G401.6 (cell line): ENCODE data around the gene CASP7.
"Not testable (repeated sequence)": the region's sequence is repeated elsewhere in the genome, so short reads cannot be mapped to it uniquely, and the experiment has no call there.

Source experiments
- FAIRE-seq: peaks from 2 replicates; lab custom pipeline; 2012; peaks lifted over from hg19 to GRCh38; lab: Jason Lieb, UNC

The CASP7 gene

GRCh38 chr10:113679463-113680189, at the start of gene CASP7:
CASP7 (plus strand) TSS chr10:113679912; CDS start chr10:113697494, 17,582 bp downstream.
- no peak for FAIRE-seq

- no peak for FAIRE-seq
Measured at GRCh38 chr10:113630929-113631533, 48.7 kb upstream of the CASP7 start.

- no peak for FAIRE-seq
Measured at GRCh38 chr10:113631684-113632367, 47.9 kb upstream of the CASP7 start.

GRCh38 chr10:113639966-113640365, 39.7 kb upstream of the CASP7 start:
- no peak for FAIRE-seq

- no peak for FAIRE-seq
Measured at GRCh38 chr10:113641702-113642101, 38.0 kb upstream of the CASP7 start.

- FAIRE-seq = no peak
Measured at GRCh38 chr10:113643183-113643582, 36.5 kb upstream of the CASP7 start.

- no peak for FAIRE-seq
Measured at GRCh38 chr10:113644185-113645120, 35.3 kb upstream of the CASP7 start.

- no peak for FAIRE-seq
Measured at GRCh38 chr10:113646336-113647201, 33.1 kb upstream of the CASP7 start.

GRCh38 chr10:113647812-113648211, 31.9 kb upstream of the CASP7 start:
- FAIRE-seq = no peak

DNA sequence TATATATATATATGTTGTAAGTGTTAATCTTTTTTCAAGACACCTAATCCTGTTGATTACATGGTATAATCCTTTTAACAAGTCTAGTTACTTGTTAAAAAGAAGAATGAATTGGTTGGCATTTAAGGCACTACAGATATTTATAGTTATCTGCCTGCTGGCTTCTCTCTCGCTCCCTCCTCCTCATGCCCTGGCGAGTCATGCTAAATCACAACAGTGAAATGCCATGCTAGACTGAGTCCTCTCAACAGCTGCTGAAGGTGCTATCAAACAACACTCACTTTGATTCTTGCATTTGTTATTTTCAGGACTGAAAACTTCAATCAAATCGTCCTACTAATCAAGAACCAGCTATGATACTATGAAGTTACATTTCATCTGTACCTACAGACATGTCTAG, 31.2 kb upstream of the CASP7 start:
- FAIRE-seq = no peak

GRCh38 chr10:113650172-113650571, 29.5 kb upstream of the CASP7 start:
- FAIRE-seq = no peak

DNA sequence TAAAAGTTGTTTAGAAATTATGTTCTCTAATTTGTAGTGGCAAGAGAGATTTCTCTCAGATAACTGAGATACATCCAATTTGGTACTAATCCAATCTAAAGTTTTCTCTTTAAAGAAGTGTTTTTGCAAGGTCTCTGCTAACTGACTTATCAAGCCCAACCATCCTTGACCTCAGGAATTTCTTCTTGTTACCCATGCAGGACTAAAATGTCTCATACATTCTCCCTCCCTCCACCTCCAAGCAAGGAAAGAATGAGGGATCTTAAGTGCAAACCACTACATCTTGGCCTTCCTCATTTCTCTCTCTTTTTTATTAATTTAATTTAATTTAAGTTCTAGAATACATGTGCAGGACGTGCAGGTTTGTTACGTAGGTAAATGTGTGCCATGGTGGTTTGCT, 28.7 kb upstream of the CASP7 start:
- FAIRE-seq = no peak

DNA sequence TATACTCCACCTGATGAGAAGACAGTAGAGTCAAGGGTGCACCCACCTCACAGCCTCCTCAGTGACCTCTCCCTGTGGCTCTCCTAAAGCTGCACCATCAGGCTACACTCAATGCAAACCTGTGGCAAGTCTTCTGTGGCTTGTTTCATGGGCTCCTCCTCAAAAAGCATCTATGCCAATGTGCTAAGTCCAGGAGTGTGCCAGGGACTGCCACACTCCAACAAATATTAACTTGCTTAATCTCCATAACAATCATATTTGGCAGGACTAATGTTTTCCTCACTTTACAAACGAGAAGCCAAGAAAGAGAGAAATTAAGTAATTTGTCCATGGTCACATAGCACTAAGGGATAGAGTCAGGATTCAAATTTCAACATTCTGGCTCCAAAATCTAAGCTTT, 27.8 kb upstream of the CASP7 start:
- no peak for FAIRE-seq

GRCh38 chr10:113652456-113652855, 27.3 kb upstream of the CASP7 start:
- FAIRE-seq = not testable (repeated sequence)

GRCh38 chr10:113656896-113657295, 22.8 kb upstream of the CASP7 start:
- no peak for FAIRE-seq

DNA sequence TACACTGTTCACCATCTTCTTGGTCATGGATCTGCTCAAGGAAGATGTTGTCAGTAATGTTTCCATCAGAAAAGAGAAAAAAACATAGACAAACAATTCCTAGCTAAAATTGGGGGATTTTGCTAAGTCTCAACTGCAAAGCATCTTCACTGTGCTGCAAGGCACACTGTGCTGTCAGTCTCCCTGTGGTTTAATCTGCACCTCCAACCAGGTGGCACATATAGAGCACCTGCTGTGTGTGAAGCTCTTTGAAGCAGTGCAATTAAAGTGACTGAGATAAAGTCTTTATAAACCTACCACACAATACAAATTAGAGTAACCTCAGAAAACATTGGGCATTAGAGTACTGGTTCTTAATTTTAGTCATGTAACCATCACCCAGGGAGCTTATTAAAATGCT, 22.2 kb upstream of the CASP7 start:
- FAIRE-seq = no peak

GRCh38 chr10:113661332-113661731, 18.4 kb upstream of the CASP7 start:
- FAIRE-seq = no peak

GRCh38 chr10:113663142-113663541, 16.6 kb upstream of the CASP7 start:
- FAIRE-seq = no peak

DNA sequence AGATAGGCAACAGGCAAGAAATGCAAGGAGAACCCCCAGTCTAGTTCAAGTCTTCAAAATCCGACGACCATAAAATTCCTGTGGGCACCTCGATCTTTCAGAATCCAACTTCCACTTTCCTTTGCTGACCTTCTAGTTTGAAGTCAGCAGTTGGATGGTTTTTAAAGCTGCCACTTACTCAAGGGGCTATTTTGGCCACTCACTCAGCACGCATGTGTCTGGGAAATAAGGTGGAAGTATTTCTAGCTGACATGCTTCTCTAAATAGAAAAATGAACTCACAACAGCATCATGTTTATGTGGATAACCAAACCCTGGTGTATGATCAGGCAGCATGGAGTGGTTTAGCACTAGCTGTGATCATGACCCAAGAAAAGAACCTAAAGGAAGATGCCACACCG, 15.8 kb upstream of the CASP7 start, which contains the start of gene NRAP:
Gene NRAP (minus strand): TSS at position 134 of the 400 bp plus-strand sequence. CDS start 159 bp downstream, outside the sequence.
- FAIRE-seq = no peak

DNA sequence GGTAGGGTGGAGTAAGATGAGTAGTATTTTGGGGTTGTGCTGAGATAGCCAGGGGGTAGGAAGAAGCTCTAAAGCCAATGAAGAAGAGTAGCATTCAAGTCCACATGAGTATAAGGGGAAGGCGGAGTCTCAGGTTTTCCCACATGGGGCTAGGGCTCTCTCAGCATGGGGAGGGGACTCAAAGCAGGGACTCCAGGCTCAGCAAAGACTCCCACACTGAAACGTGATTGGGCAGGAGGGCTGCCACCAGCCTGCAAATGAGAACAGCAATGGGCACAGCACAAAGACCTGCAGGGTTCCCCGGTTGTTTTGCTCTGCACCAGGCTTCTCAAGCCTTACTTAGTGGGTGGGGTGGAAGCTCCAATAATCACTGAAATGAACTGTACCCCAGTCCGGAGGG, 14.4 kb upstream of the CASP7 start:
- FAIRE-seq = no peak

GRCh38 chr10:113665806-113666354, 13.8 kb upstream of the CASP7 start:
- no peak for FAIRE-seq
